ENCODE data around the gene ZNF362.
"Not testable (repeated sequence)": the region's sequence is repeated elsewhere in the genome, so short reads cannot be mapped to it uniquely, and the experiment has no call there.

Gene ZNF362

GRCh38 chr1:33289858-33290154 lies 33.5 kb downstream of the ZNF362 start:
- DNase-seq = no peak

- not testable (repeated sequence) for DNase-seq
These were observed 34.3 kb downstream of the ZNF362 start for GRCh38 chr1:33290615-33291014.

- DNase-seq = no peak
These were observed 36.5 kb downstream of the ZNF362 start for GRCh38 chr1:33292726-33293340.

DNA sequence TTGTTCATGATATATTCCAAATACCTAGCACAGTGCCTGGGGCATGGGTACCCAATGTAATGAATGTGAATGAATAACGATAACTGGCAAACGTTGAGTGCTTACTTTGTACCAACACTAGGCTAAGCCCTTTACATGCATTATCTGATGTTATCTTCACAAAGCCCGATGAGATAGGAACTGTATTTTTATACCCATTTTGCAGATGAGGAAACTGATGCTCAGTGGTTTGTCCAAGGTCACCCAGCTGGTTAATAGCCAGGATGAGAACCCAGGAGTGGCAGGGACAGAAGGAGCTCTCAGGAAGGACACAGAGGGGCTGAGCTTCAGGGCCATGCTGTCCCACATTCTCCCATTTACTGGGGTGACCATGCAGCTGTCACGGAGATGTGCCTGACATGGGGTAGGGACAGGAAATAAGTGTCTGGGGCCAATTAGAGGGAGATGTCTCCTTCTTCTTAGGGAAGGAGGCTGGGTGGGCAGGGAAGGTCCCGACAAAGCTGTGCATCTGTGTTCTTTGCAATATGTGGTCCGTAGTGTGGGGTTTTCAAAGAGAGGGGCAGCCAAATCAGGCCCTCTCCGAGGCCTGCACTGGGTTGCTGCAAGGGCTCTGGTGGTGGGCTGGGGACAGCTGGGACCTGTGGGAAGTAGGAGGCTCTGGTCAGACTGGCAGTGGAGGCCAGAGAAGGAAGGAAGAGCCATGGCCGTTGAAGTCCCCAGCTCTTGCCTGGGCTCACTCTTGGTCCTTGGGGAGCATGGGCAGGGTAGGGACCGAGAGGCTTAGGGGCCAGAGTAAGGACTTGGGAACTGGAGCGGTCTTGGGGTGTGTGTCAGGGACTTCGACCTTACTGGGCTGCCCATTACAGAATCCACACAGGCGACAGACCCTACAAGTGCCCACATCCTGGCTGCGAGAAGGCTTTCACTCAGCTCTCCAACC lies 38.0 kb downstream of the ZNF362 start:
- no peak for DNase-seq

- DNase-seq = no peak
These were observed 38.7 kb downstream of the ZNF362 start for GRCh38 chr1:33295023-33295422.

DNA sequence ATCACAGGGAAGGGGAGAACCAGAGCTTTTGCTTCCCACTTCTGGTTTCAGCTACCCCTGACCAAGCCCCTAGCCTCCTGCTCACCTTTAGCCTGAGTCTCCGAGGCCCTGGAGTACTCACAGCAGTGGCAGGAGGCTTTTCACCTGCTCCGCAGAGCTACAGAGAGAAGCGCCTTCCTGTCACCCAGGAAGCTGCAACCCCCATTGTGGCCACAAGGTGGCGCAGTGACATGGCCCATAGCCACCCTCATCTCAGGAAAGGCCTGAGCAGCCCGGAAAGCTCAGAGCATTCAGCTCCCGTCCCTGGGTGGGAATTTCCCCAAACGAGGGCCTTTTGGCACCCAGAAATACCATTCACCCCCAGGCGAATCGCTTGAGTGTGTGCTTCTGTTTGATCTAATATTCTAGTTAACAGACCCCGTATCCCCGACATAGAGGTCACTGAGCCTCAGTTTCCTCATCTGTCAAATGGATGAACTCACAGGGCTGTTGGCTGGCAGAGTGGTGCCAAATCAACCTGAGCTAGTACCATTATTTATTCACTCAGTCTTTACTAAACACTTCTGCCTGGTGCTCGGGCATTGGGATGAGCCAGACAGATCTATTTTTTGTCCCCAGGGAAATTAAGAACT lies 39.3 kb downstream of the ZNF362 start:
- peak; percentile 96 for DNase-seq

DNA sequence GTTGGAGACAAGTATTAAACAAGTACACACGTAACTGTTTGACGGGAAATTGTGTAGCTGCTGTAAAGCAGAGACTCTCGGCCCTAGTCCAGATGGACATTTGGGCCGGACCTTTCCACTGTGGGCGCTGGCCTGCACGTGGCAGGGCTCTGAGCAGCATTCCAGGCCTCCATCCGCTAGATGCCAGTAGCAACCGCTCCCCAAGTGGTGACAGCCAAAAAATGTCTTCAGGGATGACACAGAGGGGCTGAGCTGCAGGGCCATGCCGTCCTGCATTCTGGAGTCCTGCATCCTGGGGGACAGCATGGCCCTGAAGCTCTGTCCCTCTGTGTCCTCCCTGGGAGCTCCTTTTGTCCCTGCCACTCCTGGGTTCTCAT lies 39.8 kb downstream of the ZNF362 start:
- DNase-seq = no peak

DNA sequence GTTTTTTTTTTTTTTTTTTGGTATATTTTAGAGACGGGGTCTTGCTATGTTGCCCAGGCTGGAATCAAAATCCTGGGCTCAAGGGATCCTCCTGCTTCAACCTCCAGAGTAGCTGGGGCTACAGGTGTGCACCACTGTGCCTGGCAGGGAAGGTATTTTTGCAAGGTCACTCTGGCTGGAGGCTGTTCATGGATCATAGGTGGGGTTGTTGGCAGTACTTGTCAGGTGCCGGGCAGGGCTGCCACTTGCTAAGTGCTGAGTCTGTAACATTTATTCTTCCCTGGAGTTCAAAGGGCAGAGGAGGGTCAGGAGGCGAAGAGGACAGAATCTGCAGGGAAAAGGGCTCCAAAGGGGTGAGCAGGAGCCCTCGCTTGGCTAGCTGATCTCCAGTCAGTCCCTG lies 40.5 kb downstream of the ZNF362 start:
- no peak for DNase-seq

DNA sequence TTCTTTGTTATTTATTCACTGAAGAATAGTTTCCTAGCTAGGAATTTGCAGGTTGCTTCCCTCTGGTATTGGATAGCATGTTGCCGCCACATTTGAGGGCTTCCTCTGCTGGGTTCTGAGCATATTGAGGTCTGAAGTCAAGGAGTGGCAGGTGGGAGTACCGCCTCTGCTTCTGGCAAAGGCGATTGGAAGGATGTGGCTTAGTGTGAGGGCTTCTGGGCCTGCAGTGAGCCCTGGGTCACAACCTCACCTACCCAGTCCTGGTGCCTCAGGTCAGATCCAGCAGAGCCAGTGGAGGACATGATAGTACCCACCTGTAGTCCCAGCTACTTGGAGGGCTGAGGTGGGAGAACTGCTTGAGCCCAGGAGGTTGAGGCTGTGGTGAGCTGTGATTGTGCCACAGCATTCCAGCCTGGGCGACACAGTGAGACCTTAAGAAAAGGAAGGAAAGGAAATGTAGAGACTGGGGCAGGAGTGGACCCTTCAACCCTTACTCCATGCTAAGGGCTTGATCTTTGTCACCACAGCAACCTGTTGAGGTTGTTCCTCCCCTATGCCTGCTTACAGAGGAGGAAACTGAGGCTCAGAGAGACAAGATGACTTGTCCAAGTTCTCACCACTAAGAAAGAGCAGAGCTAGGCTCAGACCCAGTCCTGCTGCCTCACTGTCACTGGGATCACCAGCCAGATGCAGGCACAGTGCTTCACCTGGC lies 41.8 kb downstream of the ZNF362 start:
- no peak for DNase-seq

GRCh38 chr1:33298623-33299277 lies 42.5 kb downstream of the ZNF362 start:
- peak; percentile 81 for DNase-seq

- no peak for DNase-seq
These were observed 43.3 kb downstream of the ZNF362 start for GRCh38 chr1:33299461-33300155.

GRCh38 chr1:33300673-33301072 lies 44.4 kb downstream of the ZNF362 start:
- DNase-seq = no peak

DNA sequence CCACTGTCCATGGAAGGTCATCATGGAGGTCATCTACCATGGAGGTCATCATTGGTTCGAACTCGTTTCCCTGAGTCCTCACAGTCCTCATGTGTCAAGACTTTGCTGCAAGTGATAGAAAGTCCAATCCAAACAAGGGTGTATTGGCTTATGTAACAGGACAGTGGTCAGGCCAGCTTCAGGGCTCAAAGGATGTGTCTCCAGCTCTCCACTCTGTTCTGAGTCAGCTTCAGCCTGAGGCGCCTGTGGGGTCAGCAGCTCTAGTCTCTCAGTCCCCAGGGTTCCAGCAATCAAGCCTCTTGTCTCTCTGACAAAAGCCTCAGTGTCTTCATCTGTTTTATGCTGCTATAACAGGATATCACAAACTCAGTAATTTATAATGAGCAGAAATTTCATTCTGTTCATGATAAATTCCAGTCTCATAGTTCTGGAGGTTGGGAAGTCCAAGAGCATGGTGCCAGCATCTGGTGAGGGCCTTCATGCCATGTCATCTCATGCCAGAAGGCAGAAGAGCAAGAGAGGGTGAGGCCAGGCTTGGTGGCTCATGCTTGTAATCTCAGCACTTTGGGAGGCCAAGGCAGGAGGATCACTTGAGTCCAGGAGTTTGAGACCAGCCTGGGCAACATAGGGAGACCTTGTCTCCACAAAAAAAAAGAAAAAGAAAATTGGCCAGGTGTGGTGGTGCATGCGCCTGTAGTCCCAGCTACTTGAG lies 45.1 kb downstream of the ZNF362 start:
- no peak for DNase-seq

DNA sequence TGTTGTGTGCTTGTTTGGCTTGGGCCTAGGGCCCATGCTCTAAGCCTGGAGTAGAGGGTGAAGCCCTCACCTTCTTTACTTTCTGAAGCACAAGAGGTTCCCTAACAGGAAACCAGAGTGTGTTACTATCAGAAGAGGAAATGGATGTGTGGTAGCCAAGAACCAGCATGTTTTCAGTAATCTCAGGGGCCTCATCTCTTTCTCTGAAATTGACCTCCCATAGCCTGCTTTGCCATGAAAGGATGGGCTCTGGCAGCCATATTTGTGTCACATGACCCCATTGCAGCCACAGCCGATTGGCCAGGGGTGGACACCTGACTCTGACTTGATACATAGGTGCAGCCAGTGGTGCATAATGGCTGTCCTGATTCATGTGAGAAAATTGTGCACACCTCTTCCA lies 46.0 kb downstream of the ZNF362 start:
- peak; percentile 40 for DNase-seq

DNA sequence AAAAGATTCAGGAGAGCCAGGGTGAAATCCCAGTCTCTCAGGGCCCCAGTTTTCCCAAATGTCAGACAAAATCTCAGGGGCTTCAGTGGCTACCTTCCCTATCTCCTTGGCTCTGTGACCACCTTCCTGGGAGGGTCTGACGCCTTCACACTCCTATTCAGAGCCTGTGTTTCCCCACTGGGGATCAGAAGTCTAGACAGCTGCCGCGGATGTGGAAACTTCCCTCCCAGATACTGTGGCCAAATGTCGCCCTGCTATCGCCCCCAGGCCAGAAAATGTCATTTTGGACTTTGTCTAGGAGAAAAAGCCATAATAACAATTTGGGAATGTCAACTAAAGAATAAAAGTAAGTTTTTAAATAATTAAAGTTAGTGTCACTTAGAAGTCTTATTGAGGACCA lies 48.7 kb downstream of the ZNF362 start:
- DNase-seq = no peak

GRCh38 chr1:33305816-33306652 lies 49.7 kb downstream of the ZNF362 start:
- no peak for DNase-seq

DNA sequence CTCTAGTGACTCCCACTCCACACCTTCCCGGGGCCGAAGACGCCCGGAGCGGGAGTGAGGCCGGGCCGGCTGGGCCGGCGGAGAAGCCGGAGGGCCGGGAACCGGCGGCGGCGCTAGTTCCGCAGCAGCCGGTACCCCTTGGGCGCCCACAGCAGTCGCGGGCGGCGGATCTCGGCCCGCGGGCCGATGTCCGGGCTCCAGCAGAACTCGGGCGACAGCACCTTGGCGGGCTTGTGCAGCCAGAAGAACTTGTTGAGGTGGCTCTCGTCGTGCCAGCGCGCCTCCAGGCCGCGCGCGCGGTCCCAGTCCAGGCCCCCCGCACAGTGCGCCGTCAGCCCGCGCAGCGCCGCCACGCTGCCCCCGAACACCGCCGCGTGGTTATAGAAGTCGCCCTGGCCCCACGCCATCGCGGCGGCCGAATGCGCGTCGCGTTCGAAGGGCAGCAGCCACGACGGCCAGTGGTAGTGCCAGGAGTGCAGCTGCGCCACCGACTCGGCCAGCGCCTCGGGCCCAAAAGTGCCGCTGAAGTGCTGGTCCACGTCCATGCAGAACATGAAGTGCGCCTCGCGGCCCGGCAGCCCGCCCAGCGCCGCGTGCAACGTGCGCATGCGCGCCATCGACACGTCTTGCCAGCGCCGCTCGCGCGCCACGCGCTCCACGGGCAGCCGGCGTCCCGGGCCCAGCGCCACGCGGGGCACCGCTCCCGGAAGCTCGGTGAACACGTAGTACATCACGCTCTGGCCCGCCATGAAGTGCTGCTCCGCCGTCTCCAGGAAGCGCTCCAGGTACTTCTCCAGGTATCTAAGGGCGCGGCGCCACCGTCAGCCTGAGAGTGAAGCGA lies 50.6 kb downstream of the ZNF362 start:
- DNase-seq = no peak

DNA sequence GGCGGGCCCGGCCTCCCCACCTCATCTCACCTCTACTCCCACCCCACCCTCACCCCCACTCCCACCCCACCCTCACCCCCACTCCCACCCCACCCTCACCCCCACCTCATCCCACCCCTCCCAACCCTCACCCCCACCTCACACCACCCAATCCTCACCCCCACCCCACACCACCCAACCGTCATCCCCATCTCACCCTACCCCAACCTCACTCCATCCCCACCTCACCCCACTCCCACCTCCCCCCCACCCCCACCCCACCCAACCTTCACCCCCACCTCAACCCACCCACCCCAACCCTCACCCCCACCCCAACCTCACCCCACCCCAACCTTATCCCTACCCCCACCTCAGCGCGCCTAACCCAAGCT lies 51.2 kb downstream of the ZNF362 start:
- DNase-seq = no peak

- not testable (repeated sequence) for DNase-seq
These were observed 53.1 kb downstream of the ZNF362 start for GRCh38 chr1:33309351-33309750.

GRCh38 chr1:33310702-33311101 lies 54.4 kb downstream of the ZNF362 start:
- DNase-seq = no peak
